ENCODE measurements around the gene VARS2.

Gene VARS2

DNA sequence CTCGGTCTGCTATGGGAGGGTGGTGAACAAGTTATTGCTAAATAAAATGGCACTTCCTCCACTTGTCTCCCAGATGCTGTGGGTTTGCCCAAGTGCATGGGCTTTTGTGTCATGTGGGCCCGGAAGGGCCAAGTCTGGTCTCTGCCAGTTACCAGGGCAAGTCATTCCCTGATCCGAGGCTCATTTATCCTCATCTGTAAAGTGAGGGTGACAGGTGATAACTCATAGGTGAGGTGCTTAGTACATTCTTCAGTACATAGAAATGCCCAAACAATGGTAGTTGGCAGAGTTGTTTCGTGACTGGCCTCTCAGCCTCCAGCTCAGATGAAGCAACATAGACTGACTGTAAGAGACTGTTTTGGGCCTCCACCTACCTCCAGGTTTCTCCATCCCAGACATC lies 24.7 kb downstream of the VARS2 start:
- Histone ChIP-seq H3K36me3 (ENCODE audit: control insufficient read depth in 2 of 2, insufficient read depth in 1 of 2, low read length in 2 of 2) (no peaks in the 10 kb centered on the region), H3K4me1 (ENCODE audit: control insufficient read depth, insufficient read depth, low read length) (no peaks in the 10 kb centered on the region; the same call in 1 of the 2 replicates), H3K9me3 (ENCODE audit: control insufficient read depth, insufficient read depth, low read depth, low read length) (no peaks in the 10 kb centered on the region), H3K27ac (ENCODE audit: extremely low read depth, low read depth, low read length) (no peak overlapping the region), H3K4me3 (ENCODE audit: low read depth, low read length) (no peak overlapping the region)
- ChIA-PET CTCF (interaction anchor here (0.8 to 1.3 kb wide), 3 partner anchors 123 to 141 kb away, joined by 3 to 5 read pairs (median 4); no protein-coding TSS in a partner anchor), POLR2A (no interaction called here)
- TF ChIP-seq, protein P1, sequence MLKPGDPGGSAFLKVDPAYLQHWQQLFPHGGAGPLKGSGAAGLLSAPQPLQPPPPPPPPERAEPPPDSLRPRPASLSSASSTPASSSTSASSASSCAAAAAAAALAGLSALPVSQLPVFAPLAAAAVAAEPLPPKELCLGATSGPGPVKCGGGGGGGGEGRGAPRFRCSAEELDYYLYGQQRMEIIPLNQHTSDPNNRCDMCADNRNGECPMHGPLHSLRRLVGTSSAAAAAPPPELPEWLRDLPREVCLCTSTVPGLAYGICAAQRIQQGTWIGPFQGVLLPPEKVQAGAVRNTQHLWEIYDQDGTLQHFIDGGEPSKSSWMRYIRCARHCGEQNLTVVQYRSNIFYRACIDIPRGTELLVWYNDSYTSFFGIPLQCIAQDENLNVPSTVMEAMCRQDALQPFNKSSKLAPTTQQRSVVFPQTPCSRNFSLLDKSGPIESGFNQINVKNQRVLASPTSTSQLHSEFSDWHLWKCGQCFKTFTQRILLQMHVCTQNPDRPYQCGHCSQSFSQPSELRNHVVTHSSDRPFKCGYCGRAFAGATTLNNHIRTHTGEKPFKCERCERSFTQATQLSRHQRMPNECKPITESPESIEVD (tag by site-specific recombination; IDR thresholded peaks at IDR 0.05), result no peak
- no peak for TF ChIP-seq ZNF768 (tag by site-specific recombination; IDR thresholded peaks at IDR 0.05)
- no peak for TF ChIP-seq ZNF571 (tag by site-specific recombination; IDR thresholded peaks at IDR 0.05)
- no peak for TF ChIP-seq ZNF560 (tag by site-specific recombination; IDR thresholded peaks at IDR 0.05; ENCODE audit: borderline replicate concordance)
- TF ChIP-seq, protein P2, sequence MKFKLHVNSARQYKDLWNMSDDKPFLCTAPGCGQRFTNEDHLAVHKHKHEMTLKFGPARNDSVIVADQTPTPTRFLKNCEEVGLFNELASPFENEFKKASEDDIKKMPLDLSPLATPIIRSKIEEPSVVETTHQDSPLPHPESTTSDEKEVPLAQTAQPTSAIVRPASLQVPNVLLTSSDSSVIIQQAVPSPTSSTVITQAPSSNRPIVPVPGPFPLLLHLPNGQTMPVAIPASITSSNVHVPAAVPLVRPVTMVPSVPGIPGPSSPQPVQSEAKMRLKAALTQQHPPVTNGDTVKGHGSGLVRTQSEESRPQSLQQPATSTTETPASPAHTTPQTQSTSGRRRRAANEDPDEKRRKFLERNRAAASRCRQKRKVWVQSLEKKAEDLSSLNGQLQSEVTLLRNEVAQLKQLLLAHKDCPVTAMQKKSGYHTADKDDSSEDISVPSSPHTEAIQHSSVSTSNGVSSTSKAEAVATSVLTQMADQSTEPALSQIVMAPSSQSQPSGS (tag by site-specific recombination; IDR thresholded peaks at IDR 0.05; ENCODE audit: low read depth), result no peak
- no peak for TF ChIP-seq ZFHX2 (tag by site-specific recombination; conservative IDR thresholded peaks at IDR 0.05)
- no peak for TF ChIP-seq KLF1 (tag by site-specific recombination; IDR thresholded peaks at IDR 0.05)
- no peak for TF ChIP-seq ZNF155 (tag by site-specific recombination; IDR thresholded peaks at IDR 0.05)

DNA sequence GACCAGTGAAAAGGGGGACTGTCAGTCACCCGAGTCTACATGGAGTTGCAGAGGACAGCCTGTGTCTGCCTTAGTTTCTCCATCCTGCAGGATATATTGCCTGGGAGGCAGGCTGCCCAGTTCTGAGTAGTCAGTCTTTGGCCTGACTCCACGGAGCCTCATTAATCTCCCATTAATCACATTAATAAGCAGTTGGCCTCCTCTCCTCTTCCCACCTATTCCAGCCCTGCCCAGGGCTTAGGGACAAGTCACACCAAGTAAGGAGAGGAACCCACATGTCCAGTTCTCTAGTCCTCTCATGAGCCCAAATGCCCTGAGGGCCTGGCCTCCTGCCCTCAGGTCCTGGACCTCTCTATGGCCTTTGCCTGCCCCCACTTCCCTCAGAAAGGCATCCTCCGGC lies 25.4 kb downstream of the VARS2 start:
- no peaks in the 10 kb centered on the region for H3K9me3 ChIP-seq (ENCODE audit: control insufficient read depth, insufficient read depth, low read depth, low read length)
- H3K4me1 ChIP-seq (ENCODE audit: control insufficient read depth, insufficient read depth, low read length), result no peaks in the 10 kb centered on the region; the same call in 1 of the 2 replicates
- H3K27ac ChIP-seq (ENCODE audit: extremely low read depth, low read depth, low read length), result no peak overlapping the region
- no peak overlapping the region for H3K4me3 ChIP-seq (ENCODE audit: low read depth, low read length)
- ChIA-PET POLR2A (no interaction called here), CTCF (no interaction called here)
- no peak for TF ChIP-seq ZNF529 (tag by site-specific recombination; IDR thresholded peaks at IDR 0.05; ENCODE audit: insufficient replicate concordance)
- no peak for TF ChIP-seq ZNF555 (tag by site-specific recombination; conservative IDR thresholded peaks at IDR 0.05)
- no peak for TF ChIP-seq ZNF560 (tag by site-specific recombination; IDR thresholded peaks at IDR 0.05; ENCODE audit: borderline replicate concordance)
- no peak for TF ChIP-seq SCRT1 (tag by site-specific recombination; IDR thresholded peaks at IDR 0.05; ENCODE audit: borderline replicate concordance)
- TF ChIP-seq ZNF10 (tag by site-specific recombination; IDR thresholded peaks at IDR 0.05), result no peak
- TF ChIP-seq OVOL3 (tag by site-specific recombination; IDR thresholded peaks at IDR 0.05), result no peak
- TF ChIP-seq ZNF585B (tag by site-specific recombination; IDR thresholded peaks at IDR 0.05), result no peak
- TF ChIP-seq ZNF2 (tag by site-specific recombination; IDR thresholded peaks at IDR 0.05), result no peak
- TF ChIP-seq ZNF157 (tag by site-specific recombination; IDR thresholded peaks at IDR 0.05), result no peak
- TF ChIP-seq, protein P3, sequence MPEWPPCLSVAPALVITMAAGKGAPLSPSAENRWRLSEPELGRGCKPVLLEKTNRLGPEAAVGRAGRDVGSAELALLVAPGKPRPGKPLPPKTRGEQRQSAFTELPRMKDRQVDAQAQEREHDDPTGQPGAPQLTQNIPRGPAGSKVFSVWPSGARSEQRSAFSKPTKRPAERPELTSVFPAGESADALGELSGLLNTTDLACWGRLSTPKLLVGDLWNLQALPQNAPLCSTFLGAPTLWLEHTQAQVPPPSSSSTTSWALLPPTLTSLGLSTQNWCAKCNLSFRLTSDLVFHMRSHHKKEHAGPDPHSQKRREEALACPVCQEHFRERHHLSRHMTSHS (tag by site-specific recombination; IDR thresholded peaks at IDR 0.05), result no peak
- no peak for TF ChIP-seq ZNF701 (tag by site-specific recombination; IDR thresholded peaks at IDR 0.05)
- no peak for TF ChIP-seq ZNF544 (tag by site-specific recombination; IDR thresholded peaks at IDR 0.05)
- TF ChIP-seq, protein P4, sequence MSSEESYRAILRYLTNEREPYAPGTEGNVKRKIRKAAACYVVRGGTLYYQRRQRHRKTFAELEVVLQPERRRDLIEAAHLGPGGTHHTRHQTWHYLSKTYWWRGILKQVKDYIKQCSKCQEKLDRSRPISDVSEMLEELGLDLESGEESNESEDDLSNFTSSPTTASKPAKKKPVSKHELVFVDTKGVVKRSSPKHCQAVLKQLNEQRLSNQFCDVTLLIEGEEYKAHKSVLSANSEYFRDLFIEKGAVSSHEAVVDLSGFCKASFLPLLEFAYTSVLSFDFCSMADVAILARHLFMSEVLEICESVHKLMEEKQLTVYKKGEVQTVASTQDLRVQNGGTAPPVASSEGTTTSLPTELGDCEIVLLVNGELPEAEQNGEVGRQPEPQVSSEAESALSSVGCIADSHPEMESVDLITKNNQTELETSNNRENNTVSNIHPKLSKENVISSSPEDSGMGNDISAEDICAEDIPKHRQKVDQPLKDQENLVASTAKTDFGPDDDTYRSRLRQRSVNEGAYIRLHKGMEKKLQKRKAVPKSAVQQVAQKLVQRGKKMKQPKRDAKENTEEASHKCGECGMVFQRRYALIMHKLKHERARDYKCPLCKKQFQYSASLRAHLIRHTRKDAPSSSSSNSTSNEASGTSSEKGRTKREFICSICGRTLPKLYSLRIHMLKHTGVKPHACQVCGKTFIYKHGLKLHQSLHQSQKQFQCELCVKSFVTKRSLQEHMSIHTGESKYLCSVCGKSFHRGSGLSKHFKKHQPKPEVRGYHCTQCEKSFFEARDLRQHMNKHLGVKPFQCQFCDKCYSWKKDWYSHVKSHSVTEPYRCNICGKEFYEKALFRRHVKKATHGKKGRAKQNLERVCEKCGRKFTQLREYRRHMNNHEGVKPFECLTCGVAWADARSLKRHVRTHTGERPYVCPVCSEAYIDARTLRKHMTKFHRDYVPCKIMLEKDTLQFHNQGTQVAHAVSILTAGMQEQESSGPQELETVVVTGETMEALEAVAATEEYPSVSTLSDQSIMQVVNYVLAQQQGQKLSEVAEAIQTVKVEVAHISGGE (tag by site-specific recombination; conservative IDR thresholded peaks at IDR 0.05; ENCODE audit: low read depth), result no peak
- no peak for TF ChIP-seq ZBTB7A (tag by site-specific recombination; IDR thresholded peaks at IDR 0.05; ENCODE audit: low read depth)
- no peak for TF ChIP-seq ZNF202 (tag by site-specific recombination; IDR thresholded peaks at IDR 0.05; ENCODE audit: borderline replicate concordance)
- no peaks in the 10 kb centered on the region for H3K36me3 ChIP-seq (ENCODE audit: control insufficient read depth in 2 of 2, insufficient read depth in 1 of 2, low read length in 2 of 2)
